ENCODE data around the gene EFCAB10.
"Not testable (repeated sequence)": the region's sequence is repeated elsewhere in the genome, so short reads cannot be mapped to it uniquely, and the experiment has no call there.

Gene EFCAB10, protein sequence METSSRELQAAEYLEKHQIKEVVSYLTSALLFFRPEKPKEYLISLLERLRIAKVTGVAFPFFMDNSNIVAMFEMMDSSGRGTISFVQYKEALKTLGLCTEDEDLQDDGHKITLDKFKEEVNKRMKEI

DNA sequence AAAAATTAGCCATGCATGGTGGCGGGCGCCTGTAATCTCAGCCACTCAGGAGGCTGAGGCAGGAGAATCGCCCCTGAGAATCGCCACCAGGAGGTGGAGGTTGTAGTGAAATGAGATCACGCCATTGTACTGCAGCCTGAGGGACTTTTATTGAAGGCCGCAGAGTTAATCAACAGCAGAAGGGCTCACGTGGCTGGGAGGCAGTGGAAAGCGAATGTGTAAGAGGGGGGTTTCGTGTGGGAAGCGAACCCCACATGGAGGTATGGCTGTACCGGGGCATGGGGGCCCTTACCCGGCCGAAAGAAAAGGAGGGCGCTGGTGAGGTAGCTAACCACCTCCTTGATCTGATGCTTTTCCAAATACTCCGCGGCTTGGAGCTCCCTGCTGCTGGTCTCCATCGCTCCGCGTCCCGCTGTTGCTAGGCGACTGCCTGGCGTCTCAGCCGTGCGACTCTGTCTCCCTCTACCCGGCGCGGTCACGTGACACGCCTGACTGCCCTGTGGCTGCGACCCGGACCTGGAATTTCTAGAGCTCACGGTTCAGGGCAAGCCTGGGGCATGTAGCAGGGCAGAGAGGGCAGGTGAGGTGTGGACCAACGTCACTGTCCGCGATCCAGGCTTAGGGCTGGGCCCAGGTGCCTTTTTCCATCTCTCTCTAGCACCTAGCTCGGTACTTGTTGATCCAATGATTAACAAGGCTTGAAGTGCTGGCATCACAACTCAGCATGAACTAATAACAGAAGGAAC, at the start of gene EFCAB10:
Gene EFCAB10, minus strand, starts transcription at position 428 of the 746 bp plus-strand sequence. Its CDS starts 30 bp downstream, at position 398.
- peak; percentile 31 for DNase-seq

- no peak for DNase-seq
Measured at GRCh38 chr7:105625986-105626385, 44.7 kb upstream of the EFCAB10 start.

GRCh38 chr7:105623906-105624305, 42.6 kb upstream of the EFCAB10 start:
- no peak for DNase-seq

DNA sequence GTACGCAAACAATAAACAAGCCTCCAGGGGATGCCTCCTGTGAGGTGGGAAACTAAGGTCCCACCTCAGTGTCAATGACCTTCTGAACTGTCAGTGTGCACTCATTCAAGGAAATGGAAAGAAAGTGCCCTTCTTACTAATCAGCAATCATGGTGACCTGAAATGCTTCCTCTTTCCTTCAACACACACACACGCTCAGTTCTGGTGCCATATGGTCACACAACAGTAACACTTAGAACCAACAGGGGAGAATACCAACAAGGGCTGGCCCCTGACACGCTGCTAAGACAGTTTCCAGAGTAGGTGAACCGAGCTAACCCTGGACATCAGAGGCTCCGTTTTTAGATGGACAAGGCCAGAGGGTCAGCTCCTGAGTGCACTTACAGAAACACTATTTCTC, 42.1 kb upstream of the EFCAB10 start:
- DNase-seq = no peak

GRCh38 chr7:105622106-105622731, 40.9 kb upstream of the EFCAB10 start:
- no peak for DNase-seq

- no peak for DNase-seq
Measured at GRCh38 chr7:105621617-105622016, 40.3 kb upstream of the EFCAB10 start.

DNA sequence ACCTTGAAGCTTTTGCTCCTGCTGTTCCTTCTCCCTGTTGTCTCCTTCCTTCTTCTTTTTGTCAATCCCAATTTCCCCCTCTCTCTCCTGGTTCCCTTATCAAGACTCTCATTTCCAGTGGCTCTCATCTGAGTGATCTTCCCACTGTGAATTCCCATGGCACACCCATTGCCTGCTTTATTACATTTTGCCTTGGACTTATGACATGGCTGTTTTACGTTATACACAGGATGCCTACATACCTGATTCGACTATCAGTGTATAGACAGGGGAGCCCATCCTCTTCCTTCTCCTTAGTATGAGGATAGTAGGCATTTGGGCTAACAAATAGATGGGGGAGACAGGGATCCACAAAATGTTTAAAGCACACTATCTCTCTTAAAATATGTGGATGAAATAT, 39.9 kb upstream of the EFCAB10 start:
- no peak for DNase-seq

DNA sequence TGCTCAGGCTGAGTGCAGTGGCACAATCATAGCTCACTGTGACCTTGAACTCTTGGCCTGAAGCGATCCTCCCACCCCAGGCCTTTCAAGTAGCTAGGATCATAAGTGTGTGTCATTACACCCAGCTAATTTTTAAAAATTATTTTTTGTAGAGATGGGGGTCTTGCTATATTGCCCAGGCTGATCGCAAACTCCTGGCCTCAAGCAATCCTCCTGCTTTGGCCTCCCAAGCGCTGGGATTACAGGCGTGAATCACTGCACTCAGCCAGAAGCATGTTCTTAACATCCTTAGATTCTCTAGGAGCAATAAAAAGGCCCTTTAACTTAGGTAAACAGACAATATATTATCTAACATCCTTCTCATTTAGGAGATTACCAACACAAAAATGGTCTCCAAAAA, 38.3 kb upstream of the EFCAB10 start:
- no peak for DNase-seq

GRCh38 chr7:105618016-105618296, 36.7 kb upstream of the EFCAB10 start:
- DNase-seq = no peak

DNA sequence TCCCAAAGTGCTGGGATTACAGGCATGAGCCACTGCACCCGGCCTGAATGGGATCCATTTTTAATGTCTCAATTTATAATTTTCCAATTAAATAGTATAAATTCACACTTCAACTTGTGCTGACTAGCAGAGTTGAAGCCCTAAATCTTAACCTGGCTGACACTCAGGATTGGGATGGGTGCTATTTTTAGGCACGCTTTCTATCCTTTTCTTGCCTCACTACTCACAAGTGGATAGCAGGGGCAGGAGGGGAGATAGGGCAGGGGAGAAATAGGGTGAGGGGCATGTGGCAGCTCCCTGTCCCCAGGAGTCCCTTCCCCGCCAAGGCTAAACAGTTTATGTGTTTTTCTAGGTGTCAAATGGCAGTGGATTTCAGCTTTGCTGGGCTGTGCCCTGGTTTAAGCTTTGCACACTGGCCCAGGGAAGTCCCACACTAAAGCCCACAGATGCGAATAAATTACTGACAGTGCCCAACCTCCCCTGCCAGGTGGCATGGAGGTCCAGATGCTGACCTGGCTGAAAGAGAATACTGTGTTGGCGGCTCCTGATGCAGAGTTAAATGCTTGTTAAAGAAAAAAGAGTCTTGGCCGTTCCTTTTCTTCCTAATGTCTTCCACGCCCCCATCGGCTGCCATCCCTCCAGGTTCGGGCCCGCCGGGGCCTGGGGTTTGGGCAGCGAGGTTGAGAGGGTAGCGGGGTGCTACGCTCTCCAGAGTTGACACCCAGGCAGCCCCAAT, 36.2 kb upstream of the EFCAB10 start:
- no peak for DNase-seq

- DNase-seq = no peak
Measured at GRCh38 chr7:105614341-105614840, 33.1 kb upstream of the EFCAB10 start.

GRCh38 chr7:105613611-105614330, 32.5 kb upstream of the EFCAB10 start:
- no peak for DNase-seq

- DNase-seq = no peak
Measured at GRCh38 chr7:105612806-105613205, 31.5 kb upstream of the EFCAB10 start.

GRCh38 chr7:105611856-105612775, 30.8 kb upstream of the EFCAB10 start:
- no peak for DNase-seq

- DNase-seq = no peak
Measured at GRCh38 chr7:105610165-105610930, 29.1 kb upstream of the EFCAB10 start.

GRCh38 chr7:105602325-105603305, 21.3 kb upstream of the EFCAB10 start:
- DNase-seq = no peak

GRCh38 chr7:105600720-105601550, 19.6 kb upstream of the EFCAB10 start:
- no peak for DNase-seq

- DNase-seq = no peak
Measured at GRCh38 chr7:105599551-105599950, 18.3 kb upstream of the EFCAB10 start.

DNA sequence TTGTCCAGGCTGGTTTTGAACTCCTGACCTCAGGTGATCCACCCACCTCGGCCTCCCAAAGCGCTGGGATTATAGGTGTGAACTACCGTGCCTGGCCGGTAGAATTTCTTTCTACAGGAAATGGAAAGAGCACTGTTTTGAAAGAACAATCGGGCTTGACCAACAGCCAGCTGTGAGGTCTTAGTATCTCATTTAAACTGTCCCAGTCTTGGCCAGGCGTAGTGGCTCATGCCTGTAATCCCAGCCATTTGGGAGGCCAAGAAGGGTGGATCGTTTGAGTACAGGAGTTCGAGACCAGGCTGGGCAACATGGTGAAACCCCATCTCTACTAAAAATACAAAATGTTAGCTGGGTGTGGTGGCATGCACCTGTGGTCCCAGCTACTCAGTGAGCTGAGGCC, 17.8 kb upstream of the EFCAB10 start:
- DNase-seq = not testable (repeated sequence)
